ENCODE results near the gene SERTAD2. TPM values are rescaled to one million over a fixed set of nuclear protein-coding genes. Genes with fewer than 3 reads are reported as not detected.
A peak's percentile ranks its signal among the peaks of the same experiment; 100 is the strongest.

Gene SERTAD2
- total RNA-seq (14.6 TPM), polyA plus RNA-seq (17.6 TPM)

DNA sequence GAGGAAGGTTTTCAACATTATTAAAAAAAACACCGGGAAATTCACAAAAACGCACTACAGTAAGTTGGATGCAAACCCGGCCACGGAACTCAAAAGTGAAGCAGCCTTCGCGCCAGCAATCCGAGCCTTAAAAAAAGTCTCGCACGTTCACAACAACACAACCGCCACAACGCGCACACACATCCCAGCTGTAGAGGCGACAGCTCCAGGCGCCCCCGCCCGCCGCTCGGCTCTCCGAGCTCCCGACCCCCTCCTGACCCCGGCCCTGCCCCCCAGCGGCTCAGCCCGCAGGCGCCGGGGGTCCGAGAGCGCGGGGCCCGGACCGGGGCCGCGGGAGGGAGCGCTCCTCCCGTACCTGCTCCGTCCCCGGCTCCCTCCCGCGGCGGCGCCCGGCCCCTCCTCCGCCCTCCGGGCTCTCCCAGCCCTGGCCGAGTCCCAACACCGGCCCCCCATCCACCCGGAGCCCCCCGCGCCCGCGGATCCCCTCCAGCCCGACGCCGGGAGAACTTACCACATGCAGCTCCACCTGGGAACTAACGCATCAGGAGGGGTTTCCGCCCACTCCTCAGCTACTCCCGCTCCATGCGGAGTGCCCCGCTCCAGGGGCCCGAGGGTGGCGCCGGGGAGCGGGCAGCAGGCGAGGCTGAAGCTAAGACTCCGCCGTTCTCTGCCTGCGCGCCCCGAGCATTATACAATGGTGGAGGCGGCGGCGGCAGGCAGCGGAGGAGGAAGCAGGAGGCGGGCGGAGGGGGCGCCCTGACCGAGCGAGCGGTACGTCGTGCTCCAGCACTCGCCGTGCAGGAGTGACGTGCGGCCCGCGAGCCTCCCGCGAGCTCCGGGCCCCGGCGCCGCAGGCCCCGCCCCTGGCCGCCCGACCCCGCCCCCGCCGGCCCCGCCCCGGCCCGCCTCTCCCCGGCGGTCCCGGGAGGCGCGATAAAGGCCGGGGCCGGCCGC lies at the start of gene SERTAD2:
Gene SERTAD2, minus strand, starts transcription at position 805 of the 954 bp plus-strand sequence. CDS start 17,042 bp downstream, outside the sequence.
- H3K4me3 ChIP-seq (ENCODE audit: low read depth, low read length), result peak within 1 kb of the TSS; percentile 81
- H3K4me1 ChIP-seq (ENCODE audit: insufficient read depth), result no peaks in the 10 kb centered on the region
- under 1% methylated on average over 108 of the region's 109 CpGs for WGBS
- peak within 1 kb of the TSS; percentile 100 for H3K27ac ChIP-seq (ENCODE audit: low read depth)
- H3K36me3 ChIP-seq (ENCODE audit: insufficient read depth), result no peaks in the 10 kb centered on the region
- no peak for DNase-seq (ENCODE audit: extremely low spot score)

DNA sequence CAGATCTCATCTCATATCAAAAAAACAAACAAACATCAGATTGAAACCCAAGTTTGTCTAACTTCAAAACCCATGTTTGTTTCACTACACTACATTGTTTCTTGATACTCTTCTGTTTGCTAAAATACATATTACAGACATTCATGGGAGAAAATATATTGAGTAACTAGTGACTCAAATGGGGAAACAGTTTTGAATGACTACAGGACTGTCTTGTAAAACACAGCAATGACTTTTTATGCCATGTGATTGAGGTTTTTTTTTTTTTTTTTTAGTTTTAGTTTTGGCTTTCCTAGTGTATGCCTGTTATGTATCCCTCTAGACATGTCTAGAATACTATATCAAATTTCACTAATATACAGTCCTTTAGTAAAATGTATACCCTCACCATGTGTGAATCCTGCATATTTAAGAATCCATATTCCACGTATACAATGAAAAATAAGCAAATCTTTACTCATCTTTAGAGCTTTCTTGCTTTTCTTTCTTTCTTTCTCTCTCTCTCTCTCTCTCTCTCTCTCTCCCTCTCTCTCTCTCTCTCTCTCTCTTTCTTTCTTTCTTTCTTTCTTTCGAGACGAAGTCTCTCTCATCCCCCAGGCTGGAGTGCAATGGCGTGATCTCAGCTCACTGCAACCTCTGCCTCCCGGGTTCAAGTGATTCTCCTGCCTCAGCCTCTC lies 46.6 kb upstream of the SERTAD2 start:
- Histone ChIP-seq H3K27ac (ENCODE audit: low read depth) (no peak overlapping the region), H3K4me3 (ENCODE audit: low read depth, low read length) (no peak overlapping the region), H3K4me1 (ENCODE audit: insufficient read depth) (no peaks in the 10 kb centered on the region), H3K36me3 (ENCODE audit: insufficient read depth) (no peaks in the 10 kb centered on the region)
- 93% methylated on average over 5 of the region's 5 CpGs for WGBS
- no peak for DNase-seq (ENCODE audit: extremely low spot score)

DNA sequence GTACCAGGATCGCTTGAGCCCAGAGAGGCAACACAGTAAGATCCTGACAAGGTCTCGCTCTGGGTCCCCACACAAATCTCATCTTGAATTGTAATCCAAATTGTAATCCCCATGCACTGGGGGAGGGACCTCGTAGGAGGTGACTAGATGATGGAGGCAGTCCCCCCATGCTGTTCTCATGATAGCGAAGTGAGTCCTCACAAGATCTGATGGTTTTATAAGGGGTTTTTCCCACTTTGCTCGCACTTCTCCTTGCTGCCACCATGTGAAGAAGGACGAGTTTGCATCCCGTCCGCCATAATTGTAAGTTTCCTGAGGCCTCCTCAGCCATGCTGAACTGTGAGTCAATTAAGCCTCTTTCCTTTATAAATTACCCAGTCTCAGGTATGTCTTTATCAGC lies 46.0 kb upstream of the SERTAD2 start:
- 92% methylated on average over 8 of the region's 8 CpGs for WGBS
- Histone ChIP-seq H3K27ac (ENCODE audit: low read depth) (no peak overlapping the region), H3K4me3 (ENCODE audit: low read depth, low read length) (no peak overlapping the region), H3K4me1 (ENCODE audit: insufficient read depth) (no peaks in the 10 kb centered on the region), H3K36me3 (ENCODE audit: insufficient read depth) (no peaks in the 10 kb centered on the region)
- DNase-seq (ENCODE audit: extremely low spot score), result no peak

- Histone ChIP-seq H3K36me3 (ENCODE audit: insufficient read depth) (no peaks in the 10 kb centered on the region), H3K4me1 (ENCODE audit: insufficient read depth) (no peaks in the 10 kb centered on the region), H3K4me3 (ENCODE audit: low read depth, low read length) (no peak overlapping the region), H3K27ac (ENCODE audit: low read depth) (no peak overlapping the region)
- no peak for DNase-seq (ENCODE audit: extremely low spot score)
- 69% methylated on average over 4 of the region's 4 CpGs for WGBS
Measured at GRCh38 chr2:64698668-64699444, 45.1 kb upstream of the SERTAD2 start.

DNA sequence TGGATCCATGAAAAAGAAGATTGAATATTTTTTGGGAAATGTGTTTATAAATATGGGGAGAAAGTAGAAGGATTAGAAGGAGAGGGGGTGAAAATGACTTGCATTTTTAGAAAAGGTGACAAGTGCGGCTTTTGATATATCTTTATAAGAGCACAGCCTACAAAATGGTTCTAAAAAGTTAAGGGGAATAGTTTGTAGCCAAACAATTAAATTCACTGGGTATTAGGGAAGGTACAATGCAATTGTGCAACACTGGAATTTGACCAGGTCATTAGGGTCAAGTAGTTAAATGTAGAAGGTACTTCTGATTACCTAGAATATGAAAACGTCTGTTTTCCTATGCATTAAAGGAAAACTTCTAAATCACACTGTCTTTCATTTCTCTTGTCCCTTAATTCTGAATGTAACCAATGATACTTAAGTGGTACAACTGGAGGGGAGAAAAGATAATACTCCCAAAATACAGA lies 44.5 kb upstream of the SERTAD2 start:
- no peaks in the 10 kb centered on the region for H3K4me1 ChIP-seq (ENCODE audit: insufficient read depth)
- H3K4me3 ChIP-seq (ENCODE audit: low read depth, low read length), result no peak overlapping the region
- no peaks in the 10 kb centered on the region for H3K36me3 ChIP-seq (ENCODE audit: insufficient read depth)
- 84% methylated on average over 2 of the region's 2 CpGs for WGBS
- H3K27ac ChIP-seq (ENCODE audit: low read depth), result no peak overlapping the region
- no peak for DNase-seq (ENCODE audit: extremely low spot score)

- WGBS, result 91% methylated on average over 6 of the region's 6 CpGs
- DNase-seq (ENCODE audit: extremely low spot score), result no peak
Measured at GRCh38 chr2:64697297-64698176, 43.8 kb upstream of the SERTAD2 start.

DNA sequence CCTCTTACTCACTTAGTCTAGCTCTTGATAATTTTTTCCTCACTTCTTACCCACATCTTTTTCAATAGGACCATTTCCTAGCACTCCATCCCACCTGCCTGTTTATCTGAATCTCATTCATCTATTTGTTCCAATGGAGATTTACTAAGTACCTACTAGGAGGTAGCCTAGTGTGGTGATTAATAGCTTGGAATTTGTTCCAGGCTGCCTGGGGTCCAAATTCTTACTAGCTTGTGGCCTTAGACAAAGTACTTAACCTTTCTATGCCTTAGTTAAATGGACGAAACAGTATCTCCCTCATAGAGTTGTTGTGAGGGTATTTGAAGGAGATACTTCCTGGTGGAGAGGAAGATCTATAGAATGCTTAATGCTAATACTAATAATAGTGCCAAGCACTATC lies 42.9 kb upstream of the SERTAD2 start:
- no peaks in the 10 kb centered on the region for H3K4me1 ChIP-seq (ENCODE audit: insufficient read depth)
- DNase-seq (ENCODE audit: extremely low spot score), result no peak
- H3K36me3 ChIP-seq (ENCODE audit: insufficient read depth), result no peaks in the 10 kb centered on the region
- H3K4me3 ChIP-seq (ENCODE audit: low read depth, low read length), result no peak overlapping the region
- no peak overlapping the region for H3K27ac ChIP-seq (ENCODE audit: low read depth)
- WGBS, result 95% methylated on average over 1 of the region's 1 CpG

More at GRCh38 chr2:64697297-64698176, 43.8 kb upstream of the SERTAD2 start:
- H3K27ac ChIP-seq (ENCODE audit: low read depth), result no peak overlapping the region
- no peaks in the 10 kb centered on the region for H3K36me3 ChIP-seq (ENCODE audit: insufficient read depth)
- H3K4me1 ChIP-seq (ENCODE audit: insufficient read depth), result no peaks in the 10 kb centered on the region
- H3K4me3 ChIP-seq (ENCODE audit: low read depth, low read length), result no peak overlapping the region

- Histone ChIP-seq H3K4me3 (ENCODE audit: low read depth, low read length) (no peak overlapping the region), H3K36me3 (ENCODE audit: insufficient read depth) (no peaks in the 10 kb centered on the region), H3K4me1 (ENCODE audit: insufficient read depth) (no peaks in the 10 kb centered on the region), H3K27ac (ENCODE audit: low read depth) (no peak overlapping the region)
- DNase-seq (ENCODE audit: extremely low spot score), result no peak
- WGBS, result 75% methylated on average over 1 of the region's 1 CpG
Measured at GRCh38 chr2:64695721-64696261, 42.1 kb upstream of the SERTAD2 start.

GRCh38 chr2:64692401-64692800 lies 38.7 kb upstream of the SERTAD2 start:
- WGBS, result 70% methylated on average over 4 of the region's 4 CpGs
- no peaks in the 10 kb centered on the region for H3K4me1 ChIP-seq (ENCODE audit: insufficient read depth)
- no peaks in the 10 kb centered on the region for H3K36me3 ChIP-seq (ENCODE audit: insufficient read depth)
- H3K4me3 ChIP-seq (ENCODE audit: low read depth, low read length), result no peak overlapping the region
- DNase-seq (ENCODE audit: extremely low spot score), result no peak
- no peak overlapping the region for H3K27ac ChIP-seq (ENCODE audit: low read depth)

- Histone ChIP-seq H3K27ac (ENCODE audit: low read depth) (no peak overlapping the region), H3K4me3 (ENCODE audit: low read depth, low read length) (no peak overlapping the region), H3K4me1 (ENCODE audit: insufficient read depth) (peaks cover 2% of the 10 kb centered on the region), H3K36me3 (ENCODE audit: insufficient read depth) (no peaks in the 10 kb centered on the region)
- no peak for DNase-seq (ENCODE audit: extremely low spot score)
Measured at GRCh38 chr2:64688909-64689308, 35.2 kb upstream of the SERTAD2 start.

- WGBS, result 92% methylated on average over 5 of the region's 5 CpGs
- H3K36me3 ChIP-seq (ENCODE audit: insufficient read depth), result no peaks in the 10 kb centered on the region
Measured at GRCh38 chr2:64686283-64686956, 32.7 kb upstream of the SERTAD2 start.

DNA sequence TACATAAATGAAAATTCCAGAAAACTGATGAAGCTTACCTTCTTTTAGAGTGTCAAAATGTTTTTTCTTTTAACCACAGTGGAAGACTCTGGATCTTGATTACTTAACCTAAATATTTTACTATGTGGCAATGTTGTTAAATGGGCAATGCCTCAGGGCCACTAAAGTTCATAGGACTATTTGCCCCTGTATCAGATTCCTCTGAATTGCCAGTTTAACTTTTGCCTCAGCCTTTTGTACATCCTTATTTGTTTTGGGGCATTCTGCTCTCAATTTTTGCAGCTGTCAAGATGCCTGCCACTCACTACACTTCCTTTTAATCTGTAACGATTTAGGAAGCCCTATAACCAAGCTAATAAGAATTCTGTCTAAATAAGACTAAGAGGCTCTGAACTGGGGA lies 31.7 kb upstream of the SERTAD2 start:
- 61% methylated on average over 1 of the region's 1 CpG for WGBS
- Histone ChIP-seq H3K4me3 (ENCODE audit: low read depth, low read length) (no peak overlapping the region), H3K36me3 (ENCODE audit: insufficient read depth) (no peaks in the 10 kb centered on the region), H3K4me1 (ENCODE audit: insufficient read depth) (peaks cover 2% of the 10 kb centered on the region), H3K27ac (ENCODE audit: low read depth) (no peak overlapping the region)
- no peak for DNase-seq (ENCODE audit: extremely low spot score)

More at GRCh38 chr2:64686283-64686956, 32.7 kb upstream of the SERTAD2 start:
- Histone ChIP-seq H3K4me1 (ENCODE audit: insufficient read depth) (peaks cover 2% of the 10 kb centered on the region), H3K4me3 (ENCODE audit: low read depth, low read length) (no peak overlapping the region), H3K27ac (ENCODE audit: low read depth) (no peak overlapping the region)
- DNase-seq (ENCODE audit: extremely low spot score), result no peak

Measured in urinary bladder (tissue), 4 donors.